Vagina (tissue), 2 donors: ENCODE measurements around the gene MT1H.

ENCODE experiments used
- POLR2A ChIP-seq, 2 donors: fragments of 450-650 bp; IDR thresholded peaks; one replicate each; pipeline ENCODE4 v1.6.1; 2017; ENCODE audit warnings: antibody characterized with exemption in 2 of 2, mild to moderate bottlenecking in 2 of 2, moderate library complexity in 2 of 2
- POLR2AphosphoS5 ChIP-seq, 2 donors: sonication (generic); formaldehyde crosslinking; IDR thresholded peaks; one replicate each; pipeline ENCODE4 v1.9.0; 2017; ENCODE audit warnings: antibody characterized with exemption in 2 of 2, mild to moderate bottlenecking in 2 of 2, low read depth in 1 of 2; ENCODE audit not compliant: insufficient read depth in 1 of 2
- TF ChIP-seq, protein P1 (sequence below), 3 experiments: fragments of 450-650 bp in 2 of 3; fragments of 200-600 bp in 1 of 3; sonication (generic) in 1 of 3; IDR thresholded peaks; one replicate each; pipeline ENCODE4 v1.5.1; 2017 to 2019; ENCODE audit warnings: antibody characterized with exemption in 3 of 3, mild to moderate bottlenecking in 2 of 3, moderate library complexity in 2 of 3

DNA sequence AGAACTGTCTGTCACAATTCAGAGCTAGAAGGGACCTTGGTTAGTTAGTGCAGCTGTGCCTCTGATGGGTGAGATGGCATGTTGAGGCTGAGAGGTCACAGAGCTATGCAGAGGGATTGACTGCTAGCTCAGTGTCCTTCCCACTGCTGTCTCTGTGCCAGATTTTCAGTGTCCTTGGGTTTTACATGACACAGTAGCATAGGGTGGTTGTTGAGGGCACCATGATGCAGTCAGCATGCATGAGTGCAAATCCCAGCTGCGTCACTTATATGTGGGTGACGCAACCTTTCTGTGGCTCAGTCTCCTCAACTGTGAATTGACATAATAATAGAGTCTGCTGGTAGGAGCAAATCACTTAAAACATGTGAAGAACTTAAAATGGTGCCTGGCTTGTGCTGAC, 28.4 kb upstream of the MT1H start:
- no peak for TF ChIP-seq POLR2A (IDR thresholded peaks at IDR 0.05)
- TF ChIP-seq, protein P1, sequence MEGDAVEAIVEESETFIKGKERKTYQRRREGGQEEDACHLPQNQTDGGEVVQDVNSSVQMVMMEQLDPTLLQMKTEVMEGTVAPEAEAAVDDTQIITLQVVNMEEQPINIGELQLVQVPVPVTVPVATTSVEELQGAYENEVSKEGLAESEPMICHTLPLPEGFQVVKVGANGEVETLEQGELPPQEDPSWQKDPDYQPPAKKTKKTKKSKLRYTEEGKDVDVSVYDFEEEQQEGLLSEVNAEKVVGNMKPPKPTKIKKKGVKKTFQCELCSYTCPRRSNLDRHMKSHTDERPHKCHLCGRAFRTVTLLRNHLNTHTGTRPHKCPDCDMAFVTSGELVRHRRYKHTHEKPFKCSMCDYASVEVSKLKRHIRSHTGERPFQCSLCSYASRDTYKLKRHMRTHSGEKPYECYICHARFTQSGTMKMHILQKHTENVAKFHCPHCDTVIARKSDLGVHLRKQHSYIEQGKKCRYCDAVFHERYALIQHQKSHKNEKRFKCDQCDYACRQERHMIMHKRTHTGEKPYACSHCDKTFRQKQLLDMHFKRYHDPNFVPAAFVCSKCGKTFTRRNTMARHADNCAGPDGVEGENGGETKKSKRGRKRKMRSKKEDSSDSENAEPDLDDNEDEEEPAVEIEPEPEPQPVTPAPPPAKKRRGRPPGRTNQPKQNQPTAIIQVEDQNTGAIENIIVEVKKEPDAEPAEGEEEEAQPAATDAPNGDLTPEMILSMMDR (IDR thresholded peaks at IDR 0.05), result no peak
- no peak for TF ChIP-seq POLR2AphosphoS5 (IDR thresholded peaks at IDR 0.05; ENCODE audit: insufficient read depth in 1 of 2, low read depth in 1 of 2)
